Bronchial epithelial cell (primary cell): ENCODE measurements around the gene STN1. TPM values are rescaled to one million over a fixed set of nuclear protein-coding genes. Genes with fewer than 3 reads are reported as not detected.

Experiments
- DNase-seq: peaks from one replicate; pipeline ENCODE4 v3.0.0-alpha.2; 2010; ENCODE audit warnings: low read depth
- FAIRE-seq: peaks from 2 replicates; lab custom pipeline; 2011; peaks lifted over from hg19 to GRCh38; lab: Jason Lieb, UNC
- H3K27me3 ChIP-seq: 2 replicates; pipeline ENCODE4 v1.5.1; 2011; ENCODE audit warnings: low read length; ENCODE audit not compliant: control insufficient read depth, insufficient read depth
- H3K36me3 ChIP-seq: 2 replicates; pipeline ENCODE4 v1.5.1; 2011; ENCODE audit warnings: low read length; ENCODE audit not compliant: control insufficient read depth, insufficient read depth
- H3K4me3 ChIP-seq: 2 replicates; pipeline ENCODE4 v1.5.1; 2011; ENCODE audit warnings: mild to moderate bottlenecking, low read depth, low read length, control low read depth
- total RNA-seq: library from RNA; depleted of rRNA; stranded (reverse); fragments of >200 nt; gene quantifications from 2 replicates; pipeline ENCODE4 v1.2.1, GENCODE V29; 2014
- TF ChIP-seq, protein P1 (sequence below): IDR thresholded peaks from 2 replicates; pipeline ENCODE4 v1.5.1; 2011; ENCODE audit warnings: mild to moderate bottlenecking, moderate library complexity, low read length, control low read depth, inconsistent platforms; ENCODE audit not compliant: insufficient read depth, severe bottlenecking

The STN1 gene
- total RNA-seq, 1 donor from 2014 or later, result 67.7 TPM

DNA sequence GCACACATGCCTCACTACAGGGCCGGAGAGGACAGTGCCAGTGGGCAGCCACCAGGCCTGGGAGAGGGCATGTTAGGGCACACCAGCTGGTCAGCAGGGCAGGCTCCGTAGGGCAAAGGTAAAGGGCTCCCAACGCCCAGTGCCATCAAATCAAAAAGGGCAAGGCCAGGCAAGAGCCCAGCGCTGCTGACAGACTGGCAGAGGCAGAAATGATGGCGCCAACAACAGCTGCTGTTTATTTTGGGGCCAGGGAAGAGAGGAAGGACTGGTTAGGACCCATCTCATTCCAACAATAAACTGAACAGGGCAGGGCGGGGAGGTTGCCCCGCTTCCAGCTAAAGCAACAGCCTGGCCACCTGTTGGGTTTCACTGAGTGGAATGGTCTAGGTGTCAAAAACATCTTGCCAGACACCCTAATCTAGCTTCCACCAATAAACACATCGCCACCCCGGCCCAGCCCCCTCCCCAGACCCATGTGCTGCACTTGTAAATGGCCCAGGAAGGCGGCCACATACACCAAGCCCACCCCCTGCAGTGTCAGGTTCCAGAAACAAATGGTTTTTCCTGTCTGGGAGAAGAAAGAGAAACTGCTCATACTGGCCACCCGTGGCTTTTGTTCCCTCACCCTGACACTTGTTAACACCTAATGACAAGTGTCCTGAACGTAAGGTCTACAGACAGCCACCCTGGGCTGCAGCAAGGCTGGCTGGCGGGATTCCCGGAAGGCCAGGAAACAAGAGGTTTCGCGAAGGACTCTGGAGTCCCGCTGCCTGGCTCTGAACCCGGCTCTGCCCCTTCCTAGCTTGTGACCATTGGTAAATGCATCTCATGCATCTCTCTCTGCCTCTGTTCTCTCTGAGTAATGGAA, 77.9 kb downstream of the STN1 start:
- TF ChIP-seq, protein P1, sequence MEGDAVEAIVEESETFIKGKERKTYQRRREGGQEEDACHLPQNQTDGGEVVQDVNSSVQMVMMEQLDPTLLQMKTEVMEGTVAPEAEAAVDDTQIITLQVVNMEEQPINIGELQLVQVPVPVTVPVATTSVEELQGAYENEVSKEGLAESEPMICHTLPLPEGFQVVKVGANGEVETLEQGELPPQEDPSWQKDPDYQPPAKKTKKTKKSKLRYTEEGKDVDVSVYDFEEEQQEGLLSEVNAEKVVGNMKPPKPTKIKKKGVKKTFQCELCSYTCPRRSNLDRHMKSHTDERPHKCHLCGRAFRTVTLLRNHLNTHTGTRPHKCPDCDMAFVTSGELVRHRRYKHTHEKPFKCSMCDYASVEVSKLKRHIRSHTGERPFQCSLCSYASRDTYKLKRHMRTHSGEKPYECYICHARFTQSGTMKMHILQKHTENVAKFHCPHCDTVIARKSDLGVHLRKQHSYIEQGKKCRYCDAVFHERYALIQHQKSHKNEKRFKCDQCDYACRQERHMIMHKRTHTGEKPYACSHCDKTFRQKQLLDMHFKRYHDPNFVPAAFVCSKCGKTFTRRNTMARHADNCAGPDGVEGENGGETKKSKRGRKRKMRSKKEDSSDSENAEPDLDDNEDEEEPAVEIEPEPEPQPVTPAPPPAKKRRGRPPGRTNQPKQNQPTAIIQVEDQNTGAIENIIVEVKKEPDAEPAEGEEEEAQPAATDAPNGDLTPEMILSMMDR, result no peak
- no peaks in the 10 kb centered on the region for H3K27me3 ChIP-seq
- H3K36me3 ChIP-seq, result peaks cover 6% of the 10 kb centered on the region
- DNase-seq (no peak), FAIRE-seq (no peak)
- H3K4me3 ChIP-seq, result no peak overlapping the region

DNA sequence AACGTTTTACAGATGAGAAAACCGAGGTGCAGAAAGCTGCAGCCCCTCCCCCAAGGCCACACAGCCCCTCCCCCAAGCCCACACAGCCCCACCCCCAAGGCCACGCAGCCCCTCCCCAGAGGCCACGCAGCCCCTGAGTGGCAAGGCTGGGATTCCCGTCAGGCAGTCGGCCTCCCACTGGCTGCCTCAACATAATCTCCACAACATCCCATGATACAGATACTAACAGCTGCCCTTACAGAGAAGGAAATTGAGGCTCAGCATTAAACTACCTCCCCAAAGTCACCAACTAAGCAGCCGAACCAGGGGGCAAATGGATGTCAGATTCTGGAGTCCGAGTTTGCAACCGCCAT, 78.5 kb downstream of the STN1 start:
- H3K36me3 ChIP-seq, result peaks cover 6% of the 10 kb centered on the region
- FAIRE-seq (no peak), DNase-seq (no peak)
- TF ChIP-seq, protein P1, result no peak
- no peak overlapping the region for H3K4me3 ChIP-seq
- H3K27me3 ChIP-seq, result no peaks in the 10 kb centered on the region

DNA sequence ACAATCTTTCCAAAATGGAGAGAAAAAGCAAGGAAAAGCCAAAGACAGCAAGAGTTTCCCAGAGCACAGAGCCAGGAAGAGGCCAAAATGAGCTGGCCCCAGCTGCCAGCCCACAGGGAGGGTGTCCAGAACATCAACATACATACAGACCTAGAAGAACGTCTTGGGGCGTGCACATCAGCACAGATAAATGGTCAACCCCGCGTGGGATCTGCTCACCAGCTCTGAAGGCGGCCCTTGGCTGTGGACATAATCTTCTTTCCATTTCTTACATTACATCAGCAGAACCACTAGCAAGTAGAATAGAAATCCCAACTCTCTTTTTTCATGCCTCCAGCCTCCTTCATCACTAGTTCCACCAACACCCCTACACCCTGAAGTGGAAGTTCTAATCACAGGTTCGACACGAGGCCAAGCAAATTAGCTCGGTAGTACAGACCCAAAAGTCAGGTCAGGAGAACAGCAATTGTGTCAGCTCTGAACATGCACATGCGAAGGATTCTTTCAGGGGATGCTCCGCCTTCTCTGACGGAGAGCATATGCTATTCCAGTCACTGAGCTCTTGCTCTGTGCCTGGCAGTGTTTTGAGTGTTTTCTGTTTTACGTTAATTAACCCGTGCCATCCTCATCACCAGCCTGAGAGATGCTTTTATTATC, 79.0 kb downstream of the STN1 start:
- DNase-seq (no peak), FAIRE-seq (peak; percentile 18)
- TF ChIP-seq, protein P1, result no peak
- H3K4me3 ChIP-seq, result no peak overlapping the region
- peaks cover 4% of the 10 kb centered on the region for H3K36me3 ChIP-seq
- H3K27me3 ChIP-seq, result no peaks in the 10 kb centered on the region

DNA sequence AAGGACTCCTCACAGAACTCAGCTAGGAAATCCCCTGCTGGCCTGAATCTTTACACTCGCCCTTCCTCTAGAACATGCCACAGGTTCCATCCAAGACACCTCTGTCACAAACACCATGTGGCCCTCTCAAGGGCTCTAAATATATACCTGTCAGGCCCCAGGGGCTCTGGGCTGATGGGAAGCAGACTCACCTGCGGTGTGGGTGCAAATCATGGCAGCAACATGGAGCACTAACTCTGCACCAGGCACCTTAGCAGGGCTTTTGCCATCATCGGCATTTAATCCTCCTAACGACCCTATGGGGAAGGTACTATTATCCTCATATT, 80.0 kb downstream of the STN1 start:
- DNase-seq, result no peak
- Histone ChIP-seq H3K27me3 (no peaks in the 10 kb centered on the region), H3K4me3 (no peak overlapping the region), H3K36me3 (peaks cover 4% of the 10 kb centered on the region)
- TF ChIP-seq, protein P1, result no peak
- no peak for FAIRE-seq

DNA sequence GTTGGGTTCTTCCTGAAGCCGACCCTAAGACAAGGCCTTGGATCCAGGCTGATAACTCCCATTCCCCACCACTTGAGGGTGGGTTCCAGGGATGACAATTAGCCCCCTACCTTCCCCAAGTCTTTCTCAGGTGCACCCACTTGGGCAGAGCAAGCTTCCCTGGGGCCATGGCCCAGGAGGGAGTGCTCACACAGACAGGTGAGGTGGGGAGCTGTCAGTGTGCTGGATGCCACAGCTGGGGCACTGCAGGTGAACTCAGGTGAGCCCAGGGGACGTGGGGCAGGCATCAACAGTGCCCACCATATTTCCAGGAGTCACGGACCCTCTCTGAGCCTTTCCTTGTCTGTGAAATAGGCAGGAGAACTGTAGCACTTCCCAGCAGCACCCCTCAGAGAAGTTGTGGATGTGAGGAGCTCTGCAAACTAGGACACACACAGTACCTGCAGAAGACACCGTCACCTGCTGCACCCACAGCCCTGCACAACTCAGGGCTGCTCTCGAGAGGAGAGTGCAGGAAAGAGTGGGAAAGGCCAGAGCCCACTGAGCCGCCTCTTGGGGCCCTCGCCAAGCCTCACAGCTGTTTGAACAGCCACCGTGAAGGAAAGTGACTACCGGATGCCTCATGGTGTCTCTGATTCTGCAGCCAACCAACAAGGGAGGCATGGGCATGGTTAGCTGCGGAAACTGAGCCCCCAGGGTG, 80.5 kb downstream of the STN1 start:
- Histone ChIP-seq H3K36me3 (peaks cover 4% of the 10 kb centered on the region), H3K27me3 (no peaks in the 10 kb centered on the region), H3K4me3 (no peak overlapping the region)
- FAIRE-seq (no peak), DNase-seq (no peak)
- TF ChIP-seq, protein P1, result no peak
